Measurements from ENCODE around the gene PTTG1IP. TPM values are rescaled to one million over a fixed set of nuclear protein-coding genes. Genes with fewer than 3 reads are reported as not detected.

The PTTG1IP gene
- total RNA-seq, 1 donor from 2014 or later, result 295 TPM

DNA sequence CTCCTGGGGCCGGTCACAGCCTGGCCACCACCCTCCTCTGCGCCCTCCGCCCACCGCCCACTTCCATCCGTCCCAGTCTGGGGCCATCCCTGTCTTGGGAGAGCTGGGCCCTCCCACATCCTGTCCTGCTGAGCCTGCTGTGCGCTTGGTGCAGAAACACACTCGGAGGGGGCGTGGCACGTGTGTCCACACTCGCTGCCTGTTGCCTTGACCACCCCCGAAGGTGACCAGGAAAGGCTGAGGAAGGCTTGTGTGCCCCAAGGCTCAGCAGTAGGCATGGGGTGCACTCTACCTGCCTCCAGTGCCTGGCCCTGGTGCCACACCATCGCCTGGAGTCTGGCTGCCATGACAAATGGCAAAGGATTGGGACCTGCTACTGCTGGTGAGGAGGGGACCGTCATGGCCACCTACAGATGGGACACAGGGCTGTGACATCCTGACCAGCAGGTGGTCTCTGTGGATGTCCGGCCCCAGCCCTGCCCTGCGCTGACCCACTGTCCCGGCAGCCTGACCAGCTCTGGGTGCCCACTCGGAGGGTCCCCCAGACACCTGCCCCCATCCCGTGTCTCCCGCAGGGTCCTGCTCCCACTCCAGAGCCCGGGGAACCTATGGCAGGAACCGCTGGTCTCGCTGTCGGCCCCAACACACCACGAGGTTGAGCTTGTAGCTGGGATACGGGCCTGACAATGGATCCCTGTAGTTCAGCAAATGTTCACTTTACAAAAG is 23.2 kb upstream of the PTTG1IP start:
- no peak for DNase-seq (ENCODE audit: low spot score)

DNA sequence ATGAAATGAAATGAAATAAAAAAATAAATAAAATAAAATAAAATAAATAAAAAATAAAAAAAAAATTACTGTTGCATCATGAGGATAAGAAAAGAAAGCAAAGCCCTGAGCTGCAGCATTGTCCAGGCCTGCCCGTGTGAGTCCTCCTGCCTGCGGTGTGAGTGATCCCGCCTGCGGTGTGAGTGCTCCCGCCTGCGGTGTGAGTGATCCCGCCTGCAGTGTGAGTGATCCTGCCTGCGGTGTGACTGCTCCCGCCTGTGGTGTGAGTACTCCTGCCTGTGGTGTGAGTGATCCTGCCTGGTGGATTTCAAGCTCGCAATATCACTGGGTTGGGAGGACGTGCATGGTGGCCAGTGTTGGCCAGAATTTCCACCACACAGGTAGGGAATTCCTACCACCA is 22.4 kb upstream of the PTTG1IP start:
- DNase-seq (ENCODE audit: low spot score), result no peak

DNA sequence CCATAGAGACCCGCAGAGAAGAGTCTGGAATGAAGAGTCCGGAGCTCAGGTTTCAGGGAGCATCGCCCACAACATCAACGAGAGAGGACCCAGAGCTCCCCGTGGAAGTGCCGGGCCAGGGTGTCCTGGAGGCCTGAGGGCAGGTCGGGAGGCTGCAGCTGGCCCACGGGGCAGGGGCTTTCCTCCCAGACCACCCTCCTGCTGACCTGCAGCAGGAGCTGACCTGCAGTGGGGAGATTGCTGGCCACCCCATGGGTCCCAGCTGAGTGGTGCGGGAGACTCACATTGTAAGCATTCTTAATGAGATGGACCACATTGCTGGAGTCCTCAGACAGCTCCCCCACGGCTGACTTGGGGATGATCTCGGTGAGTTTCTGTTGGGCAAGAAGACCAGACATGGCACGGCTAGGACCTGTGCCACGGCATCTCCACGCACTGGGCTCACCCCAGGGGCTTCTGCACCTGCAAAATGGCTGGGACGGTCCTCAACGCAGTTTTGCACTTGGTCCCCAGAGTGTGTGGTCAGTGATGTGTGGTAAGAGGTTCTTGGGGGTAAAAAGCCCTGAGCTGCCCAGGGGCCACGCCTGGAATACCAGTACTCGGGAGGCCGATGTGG is 21.3 kb upstream of the PTTG1IP start:
- no peak for DNase-seq (ENCODE audit: low spot score)

DNA sequence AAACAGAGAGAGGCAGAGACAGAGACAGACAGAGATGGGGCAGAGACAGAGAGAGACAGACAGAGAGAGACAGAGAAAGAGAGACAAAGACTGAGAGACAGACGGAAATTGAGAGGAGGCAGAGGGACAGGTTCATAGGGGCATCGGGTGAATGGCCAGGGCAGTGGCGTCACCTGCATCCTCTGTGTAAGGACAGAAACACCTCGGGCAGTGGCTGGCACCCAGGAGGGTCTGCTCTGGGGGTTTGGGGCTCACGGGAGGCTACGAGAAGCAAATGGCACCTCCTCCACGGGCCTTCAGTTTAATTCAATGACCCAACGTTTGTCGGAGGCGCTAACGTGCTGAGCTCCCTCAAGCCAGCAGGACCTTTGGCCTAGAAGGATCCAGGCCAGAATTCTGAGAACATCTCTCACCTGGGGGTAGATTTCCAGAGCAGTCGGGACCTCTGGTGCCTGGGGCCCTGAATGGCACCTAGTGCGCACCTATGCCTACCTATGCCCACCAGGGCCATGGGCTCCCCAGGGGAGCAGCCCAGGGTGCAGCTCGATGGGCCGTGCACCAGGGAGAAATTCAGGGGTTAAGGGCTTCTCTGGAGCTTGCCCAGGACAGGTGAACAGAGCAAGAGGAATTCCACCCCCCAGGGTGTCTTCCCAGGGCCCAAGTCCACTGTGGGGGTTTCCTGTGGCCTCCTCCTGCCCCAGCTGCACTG is 20.6 kb upstream of the PTTG1IP start:
- no peak for DNase-seq (ENCODE audit: low spot score)

DNA sequence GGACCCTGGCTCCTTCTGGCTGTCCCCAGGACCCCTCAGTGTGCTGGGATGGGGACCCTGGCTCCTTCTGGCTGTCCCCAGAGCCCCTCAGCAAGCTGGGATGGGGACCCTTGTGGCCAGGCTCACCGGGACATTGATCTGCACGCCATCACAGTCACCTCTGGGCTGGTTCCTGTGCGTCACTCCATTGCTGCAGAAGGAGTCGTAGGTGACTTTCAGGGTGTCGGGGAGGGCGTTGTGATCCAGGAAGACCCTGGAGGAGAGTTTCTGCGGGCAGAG is 19.7 kb upstream of the PTTG1IP start:
- DNase-seq (ENCODE audit: low spot score), result no peak

DNA sequence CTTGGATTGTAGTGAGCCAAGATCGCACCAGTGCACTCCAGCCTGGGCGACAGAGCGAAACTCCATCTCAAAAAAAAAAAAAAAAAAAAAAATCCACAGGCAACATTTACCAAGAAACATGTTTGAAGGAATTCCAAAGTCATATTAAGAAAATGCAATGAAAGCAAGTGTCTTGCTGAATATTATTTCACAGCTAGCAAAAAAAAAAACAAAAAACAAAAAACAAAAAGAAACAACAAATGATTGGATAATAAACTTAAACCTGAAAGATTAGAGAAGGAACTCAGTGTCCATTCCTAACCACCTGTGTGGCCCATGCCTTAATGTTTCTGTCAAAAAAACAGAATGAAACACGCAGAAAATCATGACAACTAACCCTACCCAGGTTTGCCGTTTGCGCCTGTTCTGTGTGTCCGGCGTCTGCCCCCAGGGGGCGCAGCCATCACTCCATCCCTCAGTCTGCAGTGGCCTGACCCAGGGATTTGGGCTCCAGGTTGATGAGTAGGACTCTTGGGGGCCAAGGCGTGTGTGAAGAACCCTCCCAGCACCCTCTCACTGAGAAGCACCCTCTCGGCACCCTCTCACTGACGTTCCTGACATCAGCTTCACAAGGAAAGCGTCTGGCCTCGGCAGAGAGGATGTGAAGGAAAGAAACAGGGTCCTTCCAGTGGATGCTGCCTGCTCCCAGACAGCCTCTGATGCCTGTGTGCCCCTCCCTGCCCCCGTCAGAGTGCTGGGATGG is 19.2 kb upstream of the PTTG1IP start:
- no peak for DNase-seq (ENCODE audit: low spot score)

DNA sequence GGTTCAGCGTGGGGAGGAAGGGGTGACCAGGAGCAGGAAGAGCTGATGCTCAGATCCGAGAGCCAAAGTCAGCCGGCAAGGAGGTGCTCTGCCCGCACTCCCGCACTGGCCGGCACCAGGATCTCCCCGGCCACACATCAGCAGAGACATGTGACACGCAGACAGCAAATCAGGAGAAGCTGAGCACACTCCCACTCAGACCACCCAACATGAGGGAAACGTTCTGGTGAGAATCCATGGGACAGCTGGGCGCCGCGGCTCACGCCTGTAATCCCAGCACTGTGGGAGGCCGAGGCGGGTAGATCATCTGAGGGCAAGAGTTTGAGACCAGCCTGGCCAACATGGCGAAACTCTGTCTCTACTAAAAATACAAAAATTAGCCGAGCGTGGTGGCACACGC is 18.6 kb upstream of the PTTG1IP start:
- DNase-seq (ENCODE audit: low spot score), result no peak

DNA sequence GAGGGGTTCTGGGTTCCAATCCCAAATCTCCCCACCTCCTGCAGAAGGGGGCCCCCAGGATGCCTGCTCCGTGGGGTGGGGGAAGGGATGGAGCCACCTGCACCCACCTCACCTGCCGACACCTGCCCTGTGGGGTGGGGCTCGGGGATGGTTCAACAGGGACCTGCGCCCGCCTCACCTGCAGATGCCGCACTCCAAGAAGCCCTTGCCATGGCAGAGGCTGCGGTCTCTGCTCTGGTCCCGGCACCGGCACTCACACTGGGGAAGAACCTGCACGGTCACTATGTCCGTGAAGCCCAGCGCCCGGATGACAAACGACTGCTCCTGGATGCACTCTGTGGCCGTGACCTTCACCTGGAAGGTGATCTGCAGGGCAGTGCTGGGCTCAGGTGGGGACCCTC is 18.1 kb upstream of the PTTG1IP start:
- no peak for DNase-seq (ENCODE audit: low spot score)

DNA sequence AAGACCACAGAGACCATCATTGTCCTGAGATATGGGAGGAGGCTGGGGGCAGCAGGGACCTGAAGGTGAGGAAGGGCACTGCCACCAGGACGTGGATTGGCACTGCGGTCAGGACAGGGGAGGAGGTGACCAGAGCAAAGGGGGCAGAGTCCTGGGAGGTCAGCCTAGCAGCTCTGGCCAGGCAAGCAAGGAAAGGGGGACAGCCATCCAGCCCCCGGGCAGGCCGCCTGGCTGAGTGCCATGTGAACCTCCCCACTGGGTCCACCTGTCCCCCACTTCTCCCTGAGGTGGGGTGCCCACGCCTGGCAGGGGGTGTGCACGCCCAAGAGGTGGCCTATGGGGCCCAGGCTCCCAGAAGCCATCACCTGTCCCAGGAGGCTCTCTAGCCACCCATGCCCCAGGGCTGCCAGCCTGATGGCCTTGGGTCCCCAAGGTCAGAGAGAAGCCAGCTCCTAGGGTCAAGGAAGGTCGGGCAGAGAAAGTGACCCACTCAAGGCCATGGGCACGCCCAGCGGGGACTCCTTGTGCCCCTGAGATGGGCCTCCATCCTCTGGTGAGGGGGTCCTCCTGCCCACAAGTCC is 17.6 kb upstream of the PTTG1IP start:
- DNase-seq (ENCODE audit: low spot score), result no peak

DNA sequence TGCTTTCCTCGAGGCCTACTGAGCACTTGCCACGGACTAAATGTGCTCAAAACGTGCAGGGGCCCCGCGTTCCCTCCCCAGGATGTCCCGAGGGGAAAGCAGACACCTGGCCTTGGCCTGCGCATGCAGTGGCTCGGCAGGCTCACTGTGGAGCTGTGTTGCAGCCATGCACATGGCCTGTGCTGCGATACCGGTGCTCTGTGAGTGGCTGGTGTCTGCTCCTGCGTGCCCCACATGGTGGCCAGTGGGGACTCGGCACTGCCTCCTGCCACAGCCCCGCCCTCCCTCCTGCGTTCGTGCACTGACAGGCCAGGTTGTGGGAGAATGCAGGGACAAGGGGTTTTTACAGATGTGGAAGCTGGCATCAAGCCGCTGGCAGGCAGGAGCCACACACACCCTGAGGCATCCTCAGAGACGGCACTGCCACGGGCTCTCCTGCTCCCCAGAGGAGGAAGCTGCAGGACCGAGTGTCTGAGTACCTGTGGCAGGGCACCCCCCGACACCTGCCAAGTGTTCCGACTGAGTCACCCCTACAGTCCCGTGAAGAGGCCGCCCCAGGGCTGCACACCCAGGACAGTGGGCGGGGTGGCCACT is 16.9 kb upstream of the PTTG1IP start:
- DNase-seq (ENCODE audit: low spot score), result no peak

DNA sequence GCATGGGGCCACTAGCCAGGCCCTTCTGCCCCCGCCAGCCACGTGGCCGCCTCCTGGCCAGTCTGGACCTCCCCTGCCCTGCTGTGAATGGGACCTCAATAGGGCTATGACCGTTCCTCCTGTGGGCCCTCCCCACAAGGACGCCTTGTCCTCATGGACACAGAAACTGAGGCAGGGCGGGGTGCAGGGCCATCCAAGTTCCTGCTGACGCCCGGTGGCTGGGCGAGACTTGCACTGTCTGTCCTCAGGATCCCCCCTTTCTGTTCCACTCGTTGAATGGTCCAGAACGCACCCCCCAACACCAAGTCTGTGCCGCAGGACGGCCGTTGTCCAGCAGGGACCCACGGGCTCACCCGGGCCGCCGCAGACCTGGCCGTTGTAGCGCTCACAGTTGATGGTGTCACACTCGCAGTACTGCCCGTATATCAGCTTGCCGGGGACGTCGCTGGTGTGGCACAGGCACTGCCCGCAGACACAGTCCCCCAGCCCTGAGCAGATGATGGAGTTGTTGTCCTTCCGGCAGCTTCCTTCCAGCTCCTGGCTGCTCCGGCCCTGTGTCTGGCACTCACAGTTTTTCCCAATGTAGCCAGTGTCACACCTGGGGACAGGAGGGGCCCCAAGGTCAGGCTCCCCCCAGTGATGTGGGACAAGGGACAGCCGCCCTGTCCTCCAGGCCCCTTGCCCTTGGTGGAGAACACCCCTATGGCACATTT is 16.3 kb upstream of the PTTG1IP start:
- no peak for DNase-seq (ENCODE audit: low spot score)

DNA sequence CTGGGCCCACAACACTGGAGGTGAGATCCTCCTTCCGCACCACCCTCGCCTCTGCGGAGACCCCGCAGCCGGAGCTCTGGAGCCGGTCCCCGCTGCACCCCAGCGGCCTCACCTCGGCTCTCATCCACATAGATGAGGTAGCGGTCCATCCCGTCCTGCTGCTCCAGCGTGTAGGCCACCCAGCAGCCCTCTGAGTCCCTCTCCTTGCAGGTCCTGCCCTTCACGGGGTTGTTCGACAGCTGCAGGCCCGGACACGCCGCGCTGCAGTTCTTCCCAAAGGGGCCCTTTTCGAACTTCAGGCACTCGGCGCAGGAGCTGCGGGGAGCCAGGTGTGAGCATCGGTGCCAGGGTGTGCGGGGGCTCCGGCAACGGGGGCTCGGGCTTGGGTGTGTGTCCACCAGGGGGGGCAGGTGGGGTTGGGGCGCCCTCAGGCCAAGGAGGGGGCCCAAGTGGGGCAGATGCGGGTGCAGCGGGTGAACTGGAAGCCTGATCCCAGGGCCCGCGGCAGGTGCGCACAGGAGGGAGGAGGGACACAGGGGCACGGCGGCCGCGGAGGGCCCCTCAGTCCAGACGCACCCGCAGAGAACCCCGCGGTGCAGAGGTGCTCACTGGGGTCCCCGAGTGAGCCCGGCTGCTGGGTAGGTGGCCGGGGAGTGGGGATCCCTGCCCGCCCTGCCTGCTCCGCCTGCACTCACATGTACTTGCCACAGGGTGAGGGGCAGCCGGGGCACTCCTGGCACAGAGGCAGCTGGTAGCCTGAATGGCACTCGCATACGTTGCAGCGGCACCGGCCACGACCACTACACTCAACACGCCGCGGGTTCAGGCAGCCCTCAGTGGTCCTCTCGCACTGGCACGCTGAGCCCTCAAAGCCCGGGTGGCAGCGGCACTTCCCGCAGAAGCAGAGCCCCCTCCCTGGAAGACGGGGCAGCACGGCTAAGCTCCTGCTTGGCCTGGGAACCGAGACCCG is 15.4 kb upstream of the PTTG1IP start:
- no peak for DNase-seq (ENCODE audit: low spot score)

DNA sequence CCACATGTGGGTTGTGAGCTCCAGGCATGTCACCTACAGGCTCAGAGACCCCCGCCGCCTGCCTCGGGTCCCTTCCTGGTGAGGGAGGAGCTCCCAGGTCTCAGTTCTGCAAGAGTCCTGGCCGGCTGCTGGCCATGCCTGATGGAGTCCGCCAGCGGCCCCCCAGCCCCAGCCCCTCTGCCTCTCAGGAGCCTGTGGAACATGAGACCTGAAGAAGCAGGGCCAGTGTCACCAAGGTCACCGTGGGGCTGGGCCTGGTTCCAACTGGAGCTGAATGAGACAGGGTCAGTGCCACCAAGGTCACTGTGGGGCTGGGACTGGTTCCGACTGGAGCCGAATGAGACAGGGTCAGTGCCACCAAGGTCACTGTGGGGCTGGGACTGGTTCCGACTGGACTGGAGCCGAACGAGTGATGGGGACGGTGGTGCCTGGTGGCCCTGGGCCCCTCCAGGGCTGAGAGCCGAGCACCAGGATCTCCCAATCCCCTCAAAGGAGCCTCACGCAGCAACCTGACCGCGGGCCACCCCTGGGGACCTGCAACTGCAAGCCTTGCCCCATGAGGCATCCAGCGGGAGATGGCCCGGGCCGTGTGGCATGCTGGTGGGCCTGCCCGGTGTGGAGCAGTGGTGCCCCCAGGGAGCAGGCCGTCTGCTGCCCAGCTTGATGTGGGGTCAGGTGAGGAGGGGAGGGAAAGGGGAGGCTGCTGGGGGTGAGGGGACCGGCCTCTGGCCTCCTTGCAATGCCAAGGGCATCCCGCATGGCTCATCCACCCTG is 14.5 kb upstream of the PTTG1IP start:
- DNase-seq (ENCODE audit: low spot score), result no peak

DNA sequence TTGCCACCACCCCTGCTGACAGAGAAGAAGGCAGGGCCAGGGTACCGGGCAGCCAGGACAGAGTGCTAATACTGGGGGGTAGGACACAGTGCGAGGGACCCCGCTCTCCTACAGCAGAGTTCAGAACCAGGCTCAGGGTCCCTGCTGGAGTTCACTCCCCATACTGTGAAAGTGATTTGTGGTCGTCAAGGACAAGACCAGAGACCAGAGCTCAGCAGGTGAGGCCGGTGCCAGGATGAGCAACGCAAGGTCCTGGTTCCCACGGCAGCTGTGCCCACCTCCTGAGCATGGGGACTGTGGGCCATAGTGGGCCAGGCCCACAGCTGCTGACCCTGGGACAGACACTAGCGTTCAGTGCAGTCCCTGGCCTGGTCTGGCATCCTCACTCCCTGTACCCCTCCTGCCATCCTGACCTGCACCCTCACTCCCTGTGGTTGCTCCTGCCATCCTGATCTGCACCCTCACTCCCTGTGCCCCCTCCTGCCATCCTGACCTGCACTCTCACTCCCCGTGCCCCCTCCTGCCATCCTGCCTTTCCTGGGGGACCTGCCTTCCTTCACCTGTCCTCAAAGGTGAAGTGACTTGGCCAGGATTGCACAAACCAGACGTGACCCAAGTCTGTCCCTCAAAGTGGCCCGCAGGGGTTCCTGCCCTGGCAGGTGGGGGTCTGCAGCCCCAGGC is 13.8 kb upstream of the PTTG1IP start:
- DNase-seq (ENCODE audit: low spot score), result no peak

DNA sequence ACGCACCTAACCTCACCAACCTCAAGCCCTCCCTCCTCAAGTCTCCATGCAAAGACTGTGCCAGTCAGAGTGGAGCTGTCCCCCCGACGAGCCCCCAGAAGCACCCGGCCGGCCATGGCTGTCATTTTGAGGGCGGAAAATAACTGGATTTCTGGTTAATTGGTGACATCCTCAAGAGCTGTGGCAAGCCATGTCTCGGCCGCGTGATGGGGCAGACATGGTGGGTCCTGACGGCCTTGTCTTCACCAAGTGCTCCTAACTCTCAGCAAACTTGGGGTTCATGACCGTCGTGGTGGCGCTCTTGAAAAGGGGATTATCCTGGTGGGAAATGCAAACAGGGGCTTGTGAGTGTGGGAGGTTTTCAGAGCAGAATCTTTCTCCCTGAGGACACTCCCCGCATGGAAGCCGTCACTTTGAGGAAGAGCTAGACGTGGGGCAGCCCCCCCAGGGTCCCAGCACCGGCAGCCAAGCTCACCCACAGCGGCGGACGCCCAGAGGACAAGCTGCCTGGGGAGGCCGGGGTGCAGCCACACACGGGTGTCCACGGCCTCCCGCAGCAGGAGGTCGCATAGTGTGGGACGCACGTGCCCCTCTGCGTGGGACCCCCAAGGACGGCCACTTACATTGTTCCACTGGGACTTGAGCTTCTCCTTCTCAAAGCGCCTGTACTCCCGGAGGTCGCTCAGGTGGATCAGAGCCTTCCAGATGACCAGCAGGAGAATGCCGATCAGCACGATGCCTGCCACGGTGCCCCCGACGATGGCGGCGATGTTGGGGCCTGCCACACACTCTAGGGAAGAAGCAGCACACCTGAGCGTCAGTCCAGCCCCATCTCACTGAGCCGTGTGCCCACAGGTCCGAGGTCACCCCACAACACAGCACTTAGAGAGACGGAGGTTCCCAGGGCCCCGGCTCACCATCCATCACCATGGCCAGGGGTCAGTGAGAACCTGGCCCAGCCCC is 12.9 kb upstream of the PTTG1IP start:
- no peak for DNase-seq (ENCODE audit: low spot score)

DNA sequence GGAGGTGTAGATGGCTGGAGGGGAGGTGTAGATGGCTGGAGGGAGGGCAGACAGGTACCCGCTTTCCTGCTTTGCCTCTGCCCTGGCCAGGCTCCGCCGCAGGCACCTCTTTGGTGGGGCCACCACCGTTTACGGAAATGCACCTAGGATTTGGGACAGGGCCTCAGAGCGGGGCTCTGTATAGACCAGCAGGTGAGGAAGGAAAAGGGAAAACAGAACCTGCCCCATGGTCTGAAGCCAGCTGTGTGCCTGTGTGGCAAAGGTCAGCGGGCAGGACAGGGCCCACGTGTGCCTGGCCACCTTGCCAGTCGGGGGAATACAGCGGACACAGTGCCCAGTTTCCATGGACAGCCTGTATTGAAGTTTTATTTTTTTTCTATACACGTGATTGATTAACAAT is 12.1 kb upstream of the PTTG1IP start:
- no peak for DNase-seq (ENCODE audit: low spot score)

DNA sequence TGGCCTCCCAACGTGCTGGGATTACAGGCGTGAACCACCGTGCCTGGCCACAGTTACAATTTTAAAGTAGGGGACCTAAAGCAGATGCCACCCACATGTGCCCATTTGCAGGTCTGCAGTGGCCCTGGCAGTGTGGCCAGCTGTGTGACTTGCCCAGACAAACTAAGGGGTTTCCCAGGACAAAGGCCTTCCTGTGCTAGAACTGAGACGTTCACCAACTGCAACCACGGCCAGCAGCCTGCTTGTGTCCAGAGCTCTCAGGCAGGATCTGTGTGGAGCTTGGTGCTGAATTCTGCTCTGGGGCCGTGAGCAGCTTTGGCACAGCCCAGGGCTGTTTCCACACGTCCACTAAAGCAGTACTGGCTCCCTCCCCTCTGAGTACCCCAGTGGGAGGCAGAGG is 10.6 kb upstream of the PTTG1IP start:
- DNase-seq (ENCODE audit: low spot score), result no peak

DNA sequence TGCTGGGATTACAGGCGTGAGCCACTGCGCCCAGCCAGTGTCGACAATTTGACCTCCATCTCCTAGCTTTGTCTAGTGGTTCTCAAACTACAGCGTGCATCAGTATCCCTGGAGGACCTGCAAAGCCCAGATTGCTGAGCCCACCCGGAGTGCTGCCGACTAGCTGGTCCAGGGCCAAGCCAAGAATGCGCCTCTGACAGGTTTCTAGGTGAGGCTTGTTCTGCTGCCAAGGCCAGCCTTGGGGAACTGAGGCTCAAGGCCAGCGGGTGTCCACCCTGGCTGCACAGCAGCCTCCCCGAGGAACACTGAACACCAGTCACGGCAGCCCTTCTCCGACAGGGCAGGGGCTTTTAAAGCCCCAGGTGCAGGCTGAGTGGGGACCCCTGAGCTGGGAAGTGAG is 9.8 kb upstream of the PTTG1IP start:
- DNase-seq (ENCODE audit: low spot score), result no peak
